Omental fat pad (tissue), 4 donors: ENCODE data around the gene TRIM72. TPM values are rescaled to one million over a fixed set of nuclear protein-coding genes. Genes with fewer than 3 reads are reported as not detected.
"Not testable (repeated sequence)": the region's sequence is repeated elsewhere in the genome, so short reads cannot be mapped to it uniquely, and the experiment has no call there.

Experiments
- ATAC-seq: fragments of 150-250 bp; one replicate; pipeline ENCODE4 v1.9.1; 2016; ENCODE audit warnings: mild to moderate bottlenecking, moderate library complexity; ENCODE audit not compliant: low FRiP score
- DNase-seq: peaks from one replicate; pipeline ENCODE4 v3.0.0-alpha.2; 2019; ENCODE audit warnings: low spot score
- CTCF ChIP-seq, 3 donors: fragments of 450-650 bp; IDR thresholded peaks; one replicate each; pipeline ENCODE4 v1.5.1; 2016 to 2017; ENCODE audit warnings: antibody characterized with exemption in 3 of 3, mild to moderate bottlenecking in 3 of 3, moderate library complexity in 2 of 3
- total RNA-seq, 4 donors: library from RNA; depleted of rRNA; stranded (reverse); fragments of >200 nt; gene quantifications; one replicate each; pipeline ENCODE4 v1.1.0, GENCODE V29; 2016

Gene TRIM72
- total RNA-seq, 4 donors from 2014 or later, result 0.28 TPM; not detected in 3

GRCh38 chr16:31190818-31191444, 23.0 kb upstream of the TRIM72 start:
- DNase-seq, result no peak
- no peak for ATAC-seq
- TF ChIP-seq CTCF (IDR thresholded peaks at IDR 0.05), result no peak

- no peak for ATAC-seq
Measured at GRCh38 chr16:31191697-31192428, 22.1 kb upstream of the TRIM72 start.

GRCh38 chr16:31192856-31193642, 20.9 kb upstream of the TRIM72 start:
- no peak for TF ChIP-seq CTCF (IDR thresholded peaks at IDR 0.05)
- DNase-seq (no peak), ATAC-seq (no peak)

More at GRCh38 chr16:31191697-31192428, 22.1 kb upstream of the TRIM72 start:
- DNase-seq, result no peak
- no peak for TF ChIP-seq CTCF (IDR thresholded peaks at IDR 0.05)

- no peak for TF ChIP-seq CTCF (IDR thresholded peaks at IDR 0.05)
- no peak for ATAC-seq
- DNase-seq, result no peak
Measured at GRCh38 chr16:31193874-31194273, 20.0 kb upstream of the TRIM72 start.

- DNase-seq (no peak), ATAC-seq (no peak)
- TF ChIP-seq CTCF (IDR thresholded peaks at IDR 0.05), result no peak
Measured at GRCh38 chr16:31194898-31195297, 19.0 kb upstream of the TRIM72 start.

- not testable (repeated sequence) for ATAC-seq, DNase-seq
Measured at GRCh38 chr16:31195861-31196260, 18.1 kb upstream of the TRIM72 start.

- TF ChIP-seq CTCF (IDR thresholded peaks at IDR 0.05), result no peak
- ATAC-seq (no peak), DNase-seq (no peak)
Measured at GRCh38 chr16:31196324-31197088, 17.4 kb upstream of the TRIM72 start.
